AG09309 (cell line): ENCODE data around the gene GPSM1.

Experiments
- DNase-seq: peaks from one replicate; pipeline ENCODE4 v3.0.0-alpha.2; 2010; ENCODE audit warnings: low read depth
- H3K4me3 ChIP-seq: 2 replicates; pipeline ENCODE4 v1.5.1; 2011; ENCODE audit warnings: mild to moderate bottlenecking, low read depth, low read length, moderate library complexity; ENCODE audit not compliant: control insufficient read depth
- TF ChIP-seq, protein P1 (sequence below): IDR thresholded peaks from 2 replicates; pipeline ENCODE4 v1.5.1; 2011; ENCODE audit warnings: mild to moderate bottlenecking, low read depth, low read length, inconsistent platforms; ENCODE audit not compliant: insufficient read depth, control insufficient read depth; ENCODE audit errors: missing control alignments

GPSM1 gene

DNA sequence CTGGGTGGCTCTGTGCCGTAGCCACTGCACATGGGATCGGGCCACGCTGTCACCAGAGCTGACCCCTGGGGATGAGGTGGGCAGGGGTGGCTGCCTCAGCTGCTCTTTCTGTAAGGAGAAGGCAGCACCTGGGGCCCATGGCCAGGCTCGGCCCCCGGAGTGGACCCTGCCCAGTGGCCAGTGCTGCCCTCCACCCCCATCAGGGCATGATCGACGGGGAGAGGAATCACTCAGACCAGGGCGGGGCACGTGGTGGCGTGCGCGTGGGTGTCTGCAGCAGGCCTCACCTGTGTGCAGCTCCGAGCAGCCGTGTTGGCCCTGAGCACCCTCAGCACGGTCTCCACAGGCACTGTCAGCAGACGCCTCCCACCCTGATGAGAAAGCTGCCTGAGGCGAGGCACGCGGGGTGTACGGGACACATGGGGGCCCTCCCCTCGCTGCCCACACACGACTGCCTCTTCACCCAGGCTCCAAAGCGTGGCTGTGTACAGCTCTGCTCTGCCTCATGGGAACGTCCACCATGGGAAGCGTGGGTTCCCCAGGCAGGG is 54.7 kb downstream of the GPSM1 start:
- TF ChIP-seq, protein P1, sequence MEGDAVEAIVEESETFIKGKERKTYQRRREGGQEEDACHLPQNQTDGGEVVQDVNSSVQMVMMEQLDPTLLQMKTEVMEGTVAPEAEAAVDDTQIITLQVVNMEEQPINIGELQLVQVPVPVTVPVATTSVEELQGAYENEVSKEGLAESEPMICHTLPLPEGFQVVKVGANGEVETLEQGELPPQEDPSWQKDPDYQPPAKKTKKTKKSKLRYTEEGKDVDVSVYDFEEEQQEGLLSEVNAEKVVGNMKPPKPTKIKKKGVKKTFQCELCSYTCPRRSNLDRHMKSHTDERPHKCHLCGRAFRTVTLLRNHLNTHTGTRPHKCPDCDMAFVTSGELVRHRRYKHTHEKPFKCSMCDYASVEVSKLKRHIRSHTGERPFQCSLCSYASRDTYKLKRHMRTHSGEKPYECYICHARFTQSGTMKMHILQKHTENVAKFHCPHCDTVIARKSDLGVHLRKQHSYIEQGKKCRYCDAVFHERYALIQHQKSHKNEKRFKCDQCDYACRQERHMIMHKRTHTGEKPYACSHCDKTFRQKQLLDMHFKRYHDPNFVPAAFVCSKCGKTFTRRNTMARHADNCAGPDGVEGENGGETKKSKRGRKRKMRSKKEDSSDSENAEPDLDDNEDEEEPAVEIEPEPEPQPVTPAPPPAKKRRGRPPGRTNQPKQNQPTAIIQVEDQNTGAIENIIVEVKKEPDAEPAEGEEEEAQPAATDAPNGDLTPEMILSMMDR, result no peak
- DNase-seq, result no peak
- H3K4me3 ChIP-seq, result no peak overlapping the region

DNA sequence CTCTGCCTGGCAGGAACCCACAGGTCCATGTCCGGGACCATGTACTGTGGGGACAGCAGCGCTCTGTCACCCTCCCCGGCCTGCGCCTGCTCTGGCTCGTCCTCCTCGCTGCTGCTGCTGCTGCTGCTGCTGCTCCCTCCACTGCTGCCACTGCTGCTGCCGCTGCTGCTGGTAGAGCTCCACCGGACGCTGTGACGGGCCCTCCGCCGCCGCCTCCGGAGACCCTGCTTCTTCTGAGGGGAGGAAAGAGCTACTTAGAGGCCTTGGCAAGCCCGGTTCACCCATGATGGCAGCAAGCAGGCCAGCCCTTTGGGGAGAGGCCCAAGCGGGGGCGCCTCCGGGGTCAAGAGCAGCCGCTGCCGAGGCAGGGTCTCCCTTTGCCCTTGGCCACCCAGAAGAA is 56.1 kb downstream of the GPSM1 start:
- TF ChIP-seq, protein P1, result no peak
- DNase-seq, result no peak
- H3K4me3 ChIP-seq, result no peak overlapping the region

DNA sequence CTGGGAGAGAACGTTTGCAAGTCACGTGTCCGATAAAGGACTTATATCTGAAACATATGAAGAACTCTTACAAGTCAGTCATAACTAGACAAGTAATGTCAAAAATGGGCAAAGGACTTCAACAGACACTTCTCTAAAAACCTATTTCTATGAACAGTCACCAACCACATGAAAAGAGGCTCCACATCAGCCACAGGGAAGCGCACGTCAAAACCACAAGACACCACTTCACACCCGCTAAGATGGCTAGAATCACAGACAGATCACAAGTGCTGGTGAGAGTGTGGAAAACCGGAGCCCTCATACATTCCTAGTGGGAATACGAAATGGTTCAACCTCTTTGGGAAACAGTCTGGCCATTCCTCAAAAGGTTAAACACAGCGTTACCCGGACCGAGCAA is 57.7 kb downstream of the GPSM1 start:
- no peak overlapping the region for H3K4me3 ChIP-seq
- TF ChIP-seq, protein P1, result no peak
- no peak for DNase-seq

DNA sequence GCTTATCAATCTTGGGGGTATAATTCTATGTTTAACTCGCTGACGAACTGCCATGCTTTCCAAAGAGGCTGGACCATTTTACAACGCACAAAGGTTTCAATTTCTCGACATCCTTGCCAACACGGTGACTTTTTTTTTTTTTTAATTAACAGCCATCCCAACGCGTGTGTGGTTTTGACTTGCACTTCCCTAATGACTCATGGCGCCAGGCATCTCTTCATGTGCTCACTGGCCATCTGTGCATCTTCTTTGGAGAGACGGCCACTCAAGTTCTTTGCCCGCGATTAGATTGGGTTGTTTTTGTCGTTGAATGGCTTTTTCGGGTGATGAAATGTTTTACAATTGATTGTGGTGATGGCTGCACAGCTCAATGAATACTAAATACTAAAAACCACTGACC is 58.7 kb downstream of the GPSM1 start:
- H3K4me3 ChIP-seq, result no peak overlapping the region
- TF ChIP-seq, protein P1, result no peak
- no peak for DNase-seq

DNA sequence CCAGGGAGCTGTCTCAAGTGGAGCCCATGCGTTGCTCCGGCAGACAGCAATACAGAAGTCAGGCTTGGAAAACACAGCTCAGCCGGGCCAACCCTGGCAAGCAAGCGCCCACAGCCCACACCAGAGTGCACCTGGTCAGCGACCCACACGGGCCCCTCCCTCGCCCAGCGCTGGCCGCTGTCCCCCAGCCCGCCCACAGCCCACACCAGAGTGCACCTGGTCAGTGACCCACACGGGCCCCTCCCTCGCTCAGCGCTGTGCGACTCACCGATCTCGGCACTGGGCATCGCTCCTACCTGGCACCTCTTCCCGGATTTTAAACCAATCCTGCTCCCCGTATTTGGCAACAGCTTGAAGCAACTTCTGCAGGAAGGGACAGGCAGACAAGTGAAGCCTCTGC is 59.9 kb downstream of the GPSM1 start:
- no peak overlapping the region for H3K4me3 ChIP-seq
- TF ChIP-seq, protein P1, result no peak
- DNase-seq, result no peak

DNA sequence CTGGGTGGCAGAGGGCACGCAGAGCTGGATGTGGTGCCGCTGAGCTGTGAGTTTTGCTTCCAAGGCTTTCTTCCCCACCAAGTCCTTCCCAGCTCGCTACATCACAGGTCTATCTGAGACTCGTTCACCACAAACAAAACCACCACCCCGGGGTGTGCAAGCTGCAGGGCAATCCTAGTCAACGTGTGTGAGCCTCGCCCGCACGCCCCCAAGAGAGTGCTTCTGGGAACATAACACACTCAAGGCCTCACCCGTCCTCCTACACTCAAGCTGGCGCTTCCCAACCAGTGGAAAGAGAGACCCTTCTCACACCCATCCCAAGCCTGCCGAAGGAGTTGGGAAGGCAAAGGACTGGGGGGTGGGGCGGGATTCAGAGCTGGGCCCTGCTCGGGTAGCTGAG is 62.1 kb downstream of the GPSM1 start:
- DNase-seq, result no peak
- no peak overlapping the region for H3K4me3 ChIP-seq
- TF ChIP-seq, protein P1, result no peak
